Measurements from ENCODE around the gene PHOX2B. TPM values are rescaled to one million over a fixed set of nuclear protein-coding genes. Genes with fewer than 3 reads are reported as not detected.
"Not testable (repeated sequence)": the region's sequence is repeated elsewhere in the genome, so short reads cannot be mapped to it uniquely, and the experiment has no call there.

PHOX2B gene
- polyA plus RNA-seq, 4 donors: 0.06 to 0.52 (median 0.21) TPM

DNA sequence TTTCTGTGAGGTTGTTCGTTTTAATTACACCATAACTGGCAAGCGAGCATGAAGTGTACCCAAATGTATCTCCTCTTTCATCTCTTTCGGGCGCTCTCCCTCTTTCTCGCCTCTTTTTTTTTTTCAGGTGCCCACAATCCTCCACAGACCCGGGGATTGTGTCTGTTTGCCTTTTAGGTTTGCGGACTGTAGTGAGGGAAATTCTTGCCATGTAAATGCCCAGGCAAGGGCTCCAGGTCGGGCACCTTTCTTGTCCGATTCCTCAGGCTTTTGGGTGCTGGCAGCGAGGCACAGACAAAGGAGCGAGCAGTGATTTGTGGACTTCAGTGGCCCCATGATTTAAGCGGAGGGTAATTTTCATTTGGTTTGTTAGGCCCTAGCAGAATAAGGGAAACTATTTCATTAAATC is 1.1 kb upstream of the PHOX2B start:
- DNase-seq (ENCODE audit: low read depth in 4 of 4, low spot score in 3 of 4): no peak

DNA sequence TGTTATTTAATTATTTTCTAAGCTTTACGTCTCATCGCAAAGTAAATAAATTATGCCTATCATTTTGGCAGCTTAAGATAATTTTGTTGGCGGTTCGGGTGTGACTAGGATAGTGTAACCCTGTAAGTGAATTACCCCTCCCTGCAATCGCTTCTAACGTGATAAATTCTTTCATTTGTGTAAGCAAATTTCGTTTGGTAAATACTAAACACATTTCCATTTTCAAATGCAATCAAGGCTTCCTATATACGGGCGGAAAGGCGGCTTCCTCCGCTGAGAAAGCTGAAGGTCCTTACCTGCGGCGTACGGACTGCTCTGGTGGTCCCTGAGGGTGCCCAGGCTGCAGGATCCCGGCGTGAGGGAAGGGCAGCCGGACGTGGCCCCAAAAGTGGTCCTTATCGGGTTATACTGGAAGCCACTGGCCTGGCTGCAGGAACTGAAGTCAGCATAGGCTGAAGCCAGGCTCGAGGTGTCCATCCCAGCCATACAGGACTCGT is 403 bp downstream of the PHOX2B start:
- no peak for DNase-seq (ENCODE audit: low read depth in 4 of 4, low spot score in 3 of 4)

DNA sequence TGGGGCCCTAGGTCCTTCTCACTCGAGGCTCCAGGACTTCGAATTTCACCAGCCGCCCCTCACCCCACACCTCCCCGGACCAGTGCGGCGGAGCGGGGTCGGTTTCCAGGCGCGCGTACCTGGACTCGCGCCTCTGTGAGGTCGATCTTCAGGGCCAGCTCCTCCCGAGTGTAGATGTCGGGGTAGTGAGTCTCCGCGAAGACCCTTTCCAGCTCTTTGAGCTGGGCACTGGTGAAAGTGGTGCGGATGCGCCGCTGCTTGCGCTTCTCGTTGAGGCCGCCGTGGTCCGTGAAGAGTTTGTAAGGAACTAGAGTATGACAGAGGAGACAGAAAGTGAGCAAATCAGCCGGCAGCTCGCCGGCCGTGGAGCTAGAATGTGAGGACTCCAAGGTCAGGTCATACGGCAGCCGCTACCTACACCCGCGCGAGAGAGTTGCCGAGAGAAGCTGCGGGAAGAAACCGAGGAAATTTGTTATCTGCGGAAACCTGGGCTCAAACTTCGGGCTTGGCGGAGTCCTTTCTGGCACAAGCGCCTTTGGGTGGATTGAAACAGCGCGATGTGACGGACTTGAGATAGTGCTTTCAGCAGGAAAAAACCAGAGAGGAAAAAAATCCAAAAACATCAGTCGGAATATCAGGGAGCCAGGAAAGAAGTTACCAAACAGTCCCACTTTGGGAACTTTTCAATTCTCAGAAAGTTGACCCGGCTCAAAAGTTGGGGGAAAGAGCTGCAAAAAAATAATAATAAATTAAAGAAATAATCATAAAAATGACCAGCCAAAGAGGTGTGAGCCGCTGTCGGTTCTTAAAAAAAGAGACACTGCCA is 1.1 kb downstream of the PHOX2B start:
- no peak for DNase-seq (ENCODE audit: low read depth in 4 of 4, low spot score in 3 of 4)

DNA sequence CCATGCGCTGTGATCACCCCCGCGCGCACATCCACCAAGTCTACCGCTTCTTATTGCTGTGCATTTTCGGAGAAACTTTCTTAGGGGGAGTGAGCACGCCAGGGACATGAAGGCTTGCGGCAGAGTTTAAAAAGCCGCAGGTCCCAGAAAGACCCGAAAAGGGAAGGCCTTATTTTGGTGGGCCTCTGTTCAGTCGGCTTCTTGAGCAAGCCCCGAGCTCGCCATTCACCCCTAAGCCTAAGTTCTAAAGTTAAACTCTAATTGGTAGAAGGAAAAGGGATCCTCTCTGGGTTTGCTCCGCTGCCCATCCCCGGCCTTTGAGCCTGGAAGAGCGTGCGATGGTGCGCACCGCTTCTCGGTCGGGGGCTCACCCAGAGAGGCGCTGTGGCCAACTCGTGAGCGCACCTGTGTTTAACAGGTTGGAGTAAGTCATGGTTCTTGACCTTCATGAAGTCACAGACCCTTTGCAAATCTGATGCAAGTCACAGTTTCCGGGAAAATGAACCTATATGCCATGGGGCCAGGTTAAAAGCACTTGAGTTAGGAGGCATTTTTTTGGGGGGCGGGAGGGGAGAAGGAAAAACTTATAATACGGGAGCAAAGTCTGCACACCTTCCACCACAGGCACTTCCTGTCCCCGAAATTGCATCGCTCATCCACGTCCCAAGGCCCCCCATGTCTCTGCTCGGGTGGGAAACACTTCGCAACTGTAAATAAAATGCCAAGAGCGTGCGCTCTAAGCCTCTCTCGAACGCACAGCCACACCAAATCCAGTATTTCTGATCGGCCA is 1.9 kb downstream of the PHOX2B start:
- no peak for DNase-seq (ENCODE audit: low read depth in 4 of 4, low spot score in 3 of 4)

DNA sequence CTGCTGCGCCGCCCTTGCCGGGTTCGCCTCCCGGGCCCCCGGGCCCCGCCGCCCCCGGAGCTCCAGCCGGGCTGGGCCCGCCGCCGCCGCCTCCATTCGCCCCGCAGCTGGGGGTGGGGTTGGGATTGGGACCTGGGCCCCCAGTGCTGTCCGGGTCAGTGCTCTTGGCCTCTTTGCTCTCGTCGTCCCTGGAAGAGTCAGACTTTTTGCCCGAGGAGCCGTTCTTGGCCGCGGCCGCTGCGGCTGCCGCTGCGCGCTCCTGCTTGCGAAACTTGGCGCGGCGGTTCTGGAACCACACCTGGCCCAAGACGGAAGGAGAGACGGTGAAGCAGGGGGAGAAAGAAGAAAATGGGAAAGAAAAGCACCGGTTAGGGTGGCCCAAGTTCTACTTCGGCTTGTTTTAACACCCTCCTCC is 2.5 kb downstream of the PHOX2B start:
- no peak for DNase-seq (ENCODE audit: low read depth in 4 of 4, low spot score in 3 of 4)

DNA sequence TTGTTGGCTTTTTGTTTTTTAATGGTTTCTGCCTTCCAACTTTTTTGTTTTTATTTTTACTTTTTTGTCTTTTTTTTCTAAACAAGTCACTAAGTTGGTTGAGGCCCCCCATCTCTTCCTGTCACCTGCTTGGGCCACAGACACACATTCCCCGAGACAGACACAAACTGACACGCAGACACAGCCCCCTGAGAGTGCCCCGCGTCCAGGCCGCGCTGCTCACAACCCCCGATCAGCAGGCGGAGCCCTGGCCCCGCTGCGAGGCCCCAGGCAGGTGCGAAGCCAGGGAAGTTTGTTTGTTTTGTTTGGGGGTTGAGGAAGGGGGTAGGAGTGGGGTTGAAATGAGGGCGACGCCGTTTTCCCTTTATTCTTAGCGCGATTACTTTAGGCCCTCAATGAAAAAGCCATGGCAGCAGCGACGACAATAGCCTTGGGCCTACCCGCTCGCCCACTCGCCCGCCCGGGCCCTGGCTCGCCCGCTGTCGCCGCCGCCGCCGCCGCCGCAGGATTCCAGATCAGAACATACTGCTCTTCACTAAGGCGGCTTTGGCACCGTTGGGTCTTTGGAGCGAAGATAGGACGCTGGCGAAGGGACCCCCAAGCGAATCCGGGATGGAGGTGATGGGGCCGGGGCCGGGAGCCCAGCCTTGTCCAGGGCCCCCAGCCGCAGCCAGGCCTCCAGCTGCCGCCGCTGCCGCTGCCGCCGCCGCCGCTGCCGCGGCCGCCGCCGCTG is 3.1 kb downstream of the PHOX2B start:
- no peak for DNase-seq (ENCODE audit: low read depth in 4 of 4, low spot score in 3 of 4)

DNA sequence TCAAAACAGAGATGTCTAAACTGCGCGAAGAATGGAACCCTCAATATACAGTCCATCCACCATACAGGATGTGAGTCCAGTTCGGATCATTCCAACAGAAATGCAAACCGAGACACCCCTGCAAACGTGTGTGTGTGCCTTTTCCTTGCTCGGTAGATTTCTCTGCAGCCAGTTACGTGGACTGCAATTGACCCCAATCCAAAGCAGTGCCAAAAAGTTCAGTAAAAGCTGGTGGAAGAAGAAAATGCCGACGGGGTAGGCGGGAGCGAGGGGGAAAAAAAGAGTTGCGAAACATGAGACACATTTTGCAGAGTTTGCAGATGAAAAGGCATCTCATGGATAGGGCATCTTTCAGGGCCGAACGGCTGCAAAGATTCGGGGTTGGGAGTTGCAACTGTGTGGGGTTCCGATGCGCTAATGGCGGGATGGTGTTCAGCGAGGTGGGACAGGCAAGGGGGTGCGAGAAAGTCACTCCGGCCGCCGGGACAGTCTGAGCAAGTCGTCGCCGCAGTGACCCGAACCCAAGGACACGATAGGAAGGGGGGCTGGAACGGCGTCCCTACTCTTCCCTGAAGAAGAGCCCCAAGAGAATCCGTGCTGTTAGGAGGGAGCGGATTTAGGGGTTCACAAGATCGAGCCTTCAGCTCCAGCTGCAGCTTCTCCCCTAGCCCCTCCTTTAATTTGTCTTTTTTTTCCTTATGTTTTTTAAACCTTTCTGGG is 3.8 kb downstream of the PHOX2B start:
- no peak for DNase-seq (ENCODE audit: low read depth in 4 of 4, low spot score in 3 of 4)

DNA sequence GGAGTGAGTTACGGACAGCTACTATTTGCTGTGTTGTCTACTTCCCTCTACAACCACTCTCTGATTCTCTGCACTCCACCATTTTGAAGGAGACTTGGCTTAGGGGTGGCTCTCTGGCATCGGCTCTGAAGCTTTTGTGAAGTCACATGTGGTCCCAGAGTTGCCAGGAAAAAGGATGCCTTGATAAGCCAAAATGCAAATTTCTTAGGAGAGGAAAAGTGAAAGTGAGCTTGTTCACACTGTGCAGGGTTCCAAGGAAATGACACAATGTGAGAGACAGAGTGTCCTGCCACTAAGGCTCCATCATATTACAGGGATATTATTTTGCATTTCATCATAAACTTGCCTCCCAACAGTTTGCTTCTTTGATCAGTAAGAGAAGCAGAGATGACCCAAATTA is 7.2 kb downstream of the PHOX2B start:
- DNase-seq (ENCODE audit: low read depth in 4 of 4, low spot score in 3 of 4): no peak

DNA sequence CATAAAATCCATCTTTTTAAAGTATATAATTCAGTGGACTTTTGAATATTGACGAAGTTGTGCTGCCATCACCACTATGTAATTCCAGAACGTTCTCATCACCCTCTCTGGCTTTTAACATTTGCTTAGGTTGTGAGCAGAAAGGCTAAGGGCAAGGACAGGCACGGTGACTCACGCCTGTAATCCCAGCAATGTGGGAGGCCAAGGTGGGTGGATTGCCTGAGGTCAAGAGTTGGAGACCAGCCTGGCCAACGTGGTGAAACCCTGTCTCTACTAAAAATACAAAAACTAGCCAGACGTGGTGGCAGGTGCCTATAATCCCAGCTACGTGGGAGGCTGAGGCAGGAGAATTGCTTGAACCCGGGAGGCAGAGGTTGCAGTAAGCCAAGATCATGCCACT is 11.0 kb downstream of the PHOX2B start:
- not testable (repeated sequence) for DNase-seq (ENCODE audit: low read depth in 4 of 4, low spot score in 3 of 4)

DNA sequence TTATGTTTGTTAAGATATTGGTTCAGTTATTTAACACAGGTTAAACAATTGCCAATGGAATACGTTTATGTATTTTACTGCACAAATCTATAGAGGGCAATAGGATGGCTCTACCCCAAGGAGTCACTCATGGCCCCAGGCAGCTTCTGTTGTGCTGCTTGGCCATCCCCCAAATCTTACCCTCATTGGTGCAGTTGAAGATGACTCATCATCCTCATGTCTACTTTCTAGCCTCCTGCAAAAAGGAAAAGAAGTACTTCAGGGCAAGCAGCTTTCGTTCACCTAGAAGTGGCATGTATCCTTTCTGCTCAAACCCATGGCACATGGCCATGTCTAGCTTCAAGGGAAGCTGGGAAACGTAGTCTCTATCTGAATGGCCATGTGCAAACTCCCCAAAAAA is 14.2 kb downstream of the PHOX2B start:
- no peak for DNase-seq (ENCODE audit: low read depth in 4 of 4, low spot score in 3 of 4)

DNA sequence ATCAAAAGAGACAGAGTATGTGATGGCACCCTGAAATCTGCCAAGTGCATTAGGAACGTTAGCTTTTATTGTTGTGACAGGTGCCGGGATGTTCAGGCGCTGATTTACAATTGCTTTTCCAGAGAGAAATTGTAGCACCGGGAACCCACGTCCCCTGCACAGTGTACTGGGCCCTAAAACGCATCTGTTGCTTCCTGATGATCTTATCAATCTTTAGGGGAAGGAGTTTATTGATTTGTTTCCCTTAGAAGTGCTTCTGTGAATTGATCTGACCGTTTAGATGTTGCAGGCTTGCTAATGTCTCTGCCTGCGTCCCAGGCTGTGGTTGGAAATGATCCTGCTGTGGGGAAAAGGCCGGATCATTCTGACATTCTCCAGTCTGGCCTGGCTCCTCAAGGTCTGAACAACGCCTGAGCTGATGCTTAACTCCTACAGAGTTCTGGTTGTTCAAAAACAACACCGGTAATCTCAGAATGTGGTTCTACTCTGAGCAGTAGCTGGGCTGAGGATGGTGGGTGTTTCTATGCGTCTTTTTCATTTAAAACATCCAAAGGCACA is 16.9 kb downstream of the PHOX2B start:
- no peak for DNase-seq (ENCODE audit: low read depth in 4 of 4, low spot score in 3 of 4)

DNA sequence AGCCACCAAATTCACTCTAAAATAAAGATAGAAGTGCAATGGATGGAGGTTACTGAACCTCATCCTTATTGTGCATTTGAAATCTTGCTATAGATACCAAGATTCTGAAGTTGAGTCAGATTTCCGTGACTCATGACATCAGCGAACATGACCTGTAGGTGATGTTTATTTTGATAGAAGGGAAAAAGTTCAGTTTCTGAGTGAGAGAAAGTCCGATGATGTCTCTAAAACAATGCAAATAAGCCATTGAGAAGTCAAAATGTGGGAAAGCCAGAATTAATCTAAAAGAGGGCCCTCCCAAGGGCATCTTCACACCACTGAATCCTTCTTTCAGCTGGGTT is 20.0 kb downstream of the PHOX2B start:
- DNase-seq (ENCODE audit: low read depth in 4 of 4, low spot score in 3 of 4): no peak

DNA sequence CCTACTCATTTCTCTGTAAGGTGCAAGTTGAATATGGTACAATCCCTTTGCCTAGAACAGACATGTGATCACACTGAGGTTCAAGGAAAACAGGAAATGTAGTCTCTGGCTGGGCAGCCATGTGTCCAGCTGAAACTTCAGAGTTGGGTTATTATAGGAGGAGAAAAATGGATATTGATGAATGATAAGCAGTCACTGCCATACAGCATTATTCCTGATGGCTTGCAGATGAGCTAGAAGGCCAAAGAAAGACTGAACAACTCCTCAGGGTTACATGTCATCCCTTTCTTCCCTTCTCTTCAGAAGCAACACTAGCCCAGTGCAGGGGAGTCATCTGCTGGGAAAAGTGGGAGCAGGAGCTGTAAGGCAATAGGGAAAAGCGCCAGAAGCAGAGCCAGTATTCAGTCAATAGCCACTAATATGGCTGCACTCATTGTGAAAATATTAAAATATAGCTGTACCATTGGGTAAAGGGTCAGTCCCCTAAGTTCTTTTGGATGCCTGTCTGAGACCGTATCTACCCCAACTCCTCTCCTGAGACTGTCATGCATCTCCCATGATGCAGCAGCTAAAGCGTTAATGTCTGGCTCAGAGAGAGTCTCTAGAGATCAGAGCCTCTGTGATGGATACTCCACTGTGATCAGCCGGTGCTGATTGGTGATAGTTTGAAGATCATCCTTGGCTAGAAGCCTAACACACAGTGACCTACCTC is 20.5 kb downstream of the PHOX2B start:
- DNase-seq (ENCODE audit: low read depth in 4 of 4, low spot score in 3 of 4): no peak

DNA sequence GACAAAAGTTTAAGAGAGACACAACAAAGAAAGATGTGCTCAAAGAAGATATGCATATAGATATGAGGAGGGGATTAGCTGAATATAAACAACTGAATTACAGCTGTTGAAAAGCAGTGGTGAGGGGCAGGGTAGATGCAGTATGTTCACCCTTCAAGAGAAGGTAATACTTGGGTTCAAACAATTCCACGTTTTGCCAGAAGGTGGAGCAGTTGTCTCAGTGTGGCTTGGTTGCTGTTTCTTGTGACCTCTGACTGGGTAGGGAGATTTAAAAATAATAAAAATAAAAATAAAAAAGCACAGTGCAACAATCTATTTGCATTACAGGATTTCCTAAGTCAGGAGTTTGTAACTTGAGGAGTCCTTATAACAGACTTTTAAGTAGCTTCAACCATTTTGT is 23.3 kb downstream of the PHOX2B start:
- no peak for DNase-seq (ENCODE audit: low read depth in 4 of 4, low spot score in 3 of 4)

DNA sequence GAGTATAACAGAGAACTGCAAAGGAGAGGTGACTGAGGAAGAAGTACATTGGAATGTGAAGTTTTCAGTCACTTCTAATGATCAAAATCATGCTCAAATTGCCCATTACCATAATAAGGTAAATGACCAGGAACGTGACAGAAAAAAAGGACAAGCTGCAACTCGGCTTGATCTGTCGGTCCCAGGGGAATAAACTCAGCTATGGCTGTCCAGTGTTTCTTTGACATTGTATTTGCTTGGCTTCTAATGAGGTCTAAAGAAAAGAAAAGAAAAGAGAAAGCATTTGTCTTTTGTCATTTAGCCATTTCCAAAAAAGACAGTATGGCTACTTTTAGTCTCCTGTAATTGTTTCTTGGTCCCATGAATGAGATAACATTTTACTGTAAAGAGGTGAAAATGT is 25.2 kb downstream of the PHOX2B start:
- DNase-seq (ENCODE audit: low read depth in 4 of 4, low spot score in 3 of 4): no peak

DNA sequence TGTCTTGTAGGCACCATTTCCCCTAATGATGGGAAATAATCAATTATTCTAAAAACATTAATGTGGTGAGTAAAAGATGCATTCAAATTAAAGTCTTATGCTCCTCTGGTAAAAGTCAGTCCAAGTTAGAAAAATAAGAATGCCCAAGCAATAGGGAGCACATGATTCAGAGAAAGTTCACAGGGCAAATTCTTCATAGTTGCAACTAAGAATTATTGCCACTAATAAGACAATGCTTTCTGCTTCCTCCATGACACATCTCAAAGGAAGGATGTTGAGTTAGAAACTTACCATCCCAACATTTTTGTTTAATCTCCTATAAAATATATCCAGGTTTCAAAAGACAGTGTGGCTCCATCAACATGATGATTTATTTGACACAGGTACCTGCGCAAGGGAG is 26.3 kb downstream of the PHOX2B start:
- DNase-seq (ENCODE audit: low read depth in 4 of 4, low spot score in 3 of 4): no peak

DNA sequence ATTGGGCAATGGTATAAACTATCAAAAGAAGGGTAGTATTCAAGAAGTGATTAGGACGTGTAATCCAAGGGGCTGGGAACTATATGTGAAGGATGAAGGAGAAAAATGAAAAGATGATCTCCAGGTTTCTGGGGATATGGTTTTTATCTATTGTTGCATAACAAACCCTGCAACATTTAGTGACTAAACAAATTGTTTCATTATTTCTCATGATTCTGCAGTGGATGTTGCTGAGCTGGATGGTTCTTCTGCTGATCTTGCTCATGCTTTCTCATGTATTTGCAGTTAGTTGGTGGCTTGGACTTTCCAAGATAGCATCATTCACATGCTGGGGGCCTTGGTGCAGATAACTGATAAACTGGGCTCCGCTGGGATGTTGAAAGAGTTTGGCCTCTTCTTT is 29.1 kb downstream of the PHOX2B start:
- DNase-seq (ENCODE audit: low read depth in 4 of 4, low spot score in 3 of 4): no peak

DNA sequence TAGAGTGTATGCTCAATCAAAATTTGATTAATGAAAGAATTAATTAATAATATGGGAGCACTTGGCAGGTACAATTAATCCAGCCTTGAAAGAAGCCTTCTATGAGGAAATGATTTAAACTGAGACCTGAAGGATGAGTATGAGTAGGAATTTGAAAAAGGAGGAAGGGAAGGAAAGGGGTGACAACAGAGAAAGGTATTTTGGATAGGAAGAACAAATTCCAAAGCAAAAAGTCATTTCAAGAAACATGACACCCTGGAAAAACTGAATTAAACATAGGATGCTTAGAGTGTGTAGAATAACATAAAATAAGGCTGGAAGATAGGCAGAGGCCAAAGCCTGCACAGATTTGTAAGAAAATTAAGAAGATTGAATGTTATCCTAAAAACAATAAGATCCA is 29.6 kb downstream of the PHOX2B start:
- DNase-seq (ENCODE audit: low read depth in 4 of 4, low spot score in 3 of 4): no peak

DNA sequence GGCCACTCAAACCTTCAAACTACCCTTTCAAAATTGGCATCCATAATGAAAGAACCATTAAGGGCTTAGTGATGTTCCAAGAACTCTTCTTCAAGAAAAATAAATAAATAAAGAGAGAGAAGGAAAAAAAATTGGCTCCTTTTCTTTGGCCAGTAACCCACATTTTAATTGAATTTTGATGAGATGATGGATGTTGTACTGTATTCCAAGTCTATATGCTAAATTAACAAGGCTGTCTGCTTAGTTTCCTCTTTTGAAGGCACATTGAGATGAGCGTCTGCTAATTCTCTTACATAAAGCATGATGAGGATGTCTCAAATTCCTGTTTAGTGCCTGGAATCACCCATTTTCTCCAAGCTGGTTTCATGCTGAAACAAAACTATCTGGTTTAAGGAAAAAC is 33.4 kb downstream of the PHOX2B start:
- no peak for DNase-seq (ENCODE audit: low read depth in 4 of 4, low spot score in 3 of 4)

Measured in left renal pelvis (tissue), 4 donors.